Liver (tissue), 9 donors: ENCODE results near the gene ANAPC5. TPM values are rescaled to one million over a fixed set of nuclear protein-coding genes. Genes with fewer than 3 reads are reported as not detected.

Experiments used
- DNase-seq: peaks from one replicate; pipeline ENCODE4 v3.0.0-alpha.2; 2017; ENCODE audit warnings: low spot score
- H3K27ac ChIP-seq, 2 donors: one replicate each; pipeline ENCODE4 v1.7.0; 2013; ENCODE audit warnings: inconsistent platforms in 2 of 2, low read length in 2 of 2, control low read depth in 1 of 2, low read depth in 1 of 2, mild to moderate bottlenecking in 1 of 2
- H3K27me3 ChIP-seq, 4 donors: one replicate each; pipeline versions ENCODE4 v1.6.1 to v1.7.0; 2013; ENCODE audit warnings: low read length in 3 of 4, inconsistent platforms in 1 of 4, mild to moderate bottlenecking in 1 of 4, moderate library complexity in 1 of 4; ENCODE audit not compliant: control insufficient read depth in 4 of 4, insufficient read depth in 4 of 4
- H3K36me3 ChIP-seq, 4 donors: one replicate each; pipeline versions ENCODE4 v1.6.1 to v1.7.0; 2013; ENCODE audit warnings: low read length in 3 of 4, mild to moderate bottlenecking in 3 of 4, low read depth in 1 of 4, moderate library complexity in 1 of 4; ENCODE audit not compliant: control insufficient read depth in 4 of 4, insufficient read depth in 3 of 4
- H3K4me1 ChIP-seq, 4 donors: one replicate each; pipeline versions ENCODE4 v1.6.1 to v1.7.0; 2013; ENCODE audit warnings: low read length in 3 of 4, mild to moderate bottlenecking in 3 of 4, moderate library complexity in 1 of 4; ENCODE audit not compliant: control insufficient read depth in 4 of 4, insufficient read depth in 4 of 4
- H3K4me3 ChIP-seq, 3 donors: one replicate each; pipeline versions ENCODE4 v1.6.1 to v1.7.0; 2013; ENCODE audit warnings: low read length in 3 of 3, control low read depth in 1 of 3, low read depth in 1 of 3, mild to moderate bottlenecking in 1 of 3
- H3K9ac ChIP-seq, 2 donors: one replicate each; pipeline ENCODE4 v1.7.0; 2013; ENCODE audit warnings: low read length in 2 of 2, mild to moderate bottlenecking in 2 of 2, moderate library complexity in 2 of 2, control low read depth in 1 of 2, low read depth in 1 of 2
- H3K9me3 ChIP-seq, 4 donors: one replicate each; pipeline versions ENCODE4 v1.6.1 to v1.7.0; 2013; ENCODE audit warnings: low read length in 3 of 4; ENCODE audit not compliant: control insufficient read depth in 4 of 4
- EGR1 ChIP-seq, 2 donors: IDR thresholded peaks; 2 replicates each; pipeline ENCODE4 v1.6.1; 2016 to 2018; ENCODE audit warnings: antibody characterized with exemption in 2 of 2, low read depth in 2 of 2
- FOXA1 ChIP-seq: IDR thresholded peaks from 2 replicates; pipeline ENCODE4 v1.6.1; 2016; ENCODE audit warnings: antibody characterized with exemption
- FOXA2 ChIP-seq: IDR thresholded peaks from 2 replicates; pipeline ENCODE4 v1.6.1; 2016; ENCODE audit warnings: antibody characterized with exemption
- GABPA ChIP-seq, 2 donors: IDR thresholded peaks in 1 of 2; conservative IDR thresholded peaks in 1 of 2; 2 replicates each; pipeline ENCODE4 v1.6.1; 2016; ENCODE audit warnings: antibody characterized with exemption in 2 of 2, mild to moderate bottlenecking in 1 of 2, moderate library complexity in 1 of 2
- HNF4A ChIP-seq, 2 donors: conservative IDR thresholded peaks; 2 replicates each; pipeline ENCODE4 v1.6.1; 2016; ENCODE audit warnings: antibody characterized with exemption in 2 of 2, mild to moderate bottlenecking in 2 of 2
- HNF4G ChIP-seq: IDR thresholded peaks from 2 replicates; pipeline ENCODE4 v1.6.1; 2016; ENCODE audit warnings: antibody characterized with exemption
- JUND ChIP-seq, 2 donors: IDR thresholded peaks; 2 replicates each; pipeline ENCODE4 v1.6.1; 2016; ENCODE audit warnings: antibody characterized with exemption in 2 of 2
- MAX ChIP-seq: IDR thresholded peaks from 2 replicates; pipeline ENCODE4 v1.6.1; 2016; ENCODE audit warnings: antibody characterized with exemption
- NR2F2 ChIP-seq: IDR thresholded peaks from 2 replicates; pipeline ENCODE4 v1.6.1; 2016; ENCODE audit warnings: antibody characterized with exemption
- RAD21 ChIP-seq, 2 donors: IDR thresholded peaks; 2 replicates each; pipeline ENCODE4 v1.6.1; 2016; ENCODE audit warnings: antibody characterized with exemption in 2 of 2, mild to moderate bottlenecking in 2 of 2
- RXRA ChIP-seq, 2 donors: IDR thresholded peaks; 2 replicates each; pipeline ENCODE4 v1.6.1; 2017 to 2018; ENCODE audit warnings: antibody characterized with exemption in 2 of 2, mild to moderate bottlenecking in 1 of 2
- SP1 ChIP-seq: IDR thresholded peaks from 2 replicates; pipeline ENCODE4 v1.6.1; 2018; ENCODE audit warnings: antibody characterized with exemption, mild to moderate bottlenecking
- TAF1 ChIP-seq: conservative IDR thresholded peaks from 2 replicates; pipeline ENCODE4 v1.6.1; 2016; ENCODE audit warnings: antibody characterized with exemption, mild to moderate bottlenecking
- YY1 ChIP-seq: IDR thresholded peaks from 2 replicates; pipeline ENCODE4 v1.6.1; 2016; ENCODE audit warnings: antibody characterized with exemption, mild to moderate bottlenecking
- WGBS: extraction: QIAGEN DNeasy Blood & Tissue Kit; methylation state at CpG from one replicate; pipeline ENCODE4 v1.1.7; 2013; 5-methylcytosine and 5-hydroxymethylcytosine counted together
- polyA plus RNA-seq, 2 donors: library from polyadenylated mRNA; stranded (reverse) in 1 of 2; unstranded in 1 of 2; fragments of 200-250 nt in 1 of 2; fragments of >200 nt in 1 of 2; fragmentation: Nextera tagmentation in 1 of 2; extraction: Ambion mirVana in 1 of 2; gene quantifications; one replicate each; pipeline versions ENCODE4 v1.2.1 to v1.2.3, GENCODE V29; 2013 to 2015
- total RNA-seq, 2 donors: library from RNA; depleted of rRNA; stranded (reverse); fragments of >200 nt; gene quantifications; one replicate each; pipeline ENCODE4 v1.2.3, GENCODE V29; 2014
- TF ChIP-seq, protein P1 (sequence below): fragments of 150-350 bp; IDR thresholded peaks from 2 replicates; pipeline ENCODE4 v1.5.1; 2017; ENCODE audit warnings: improper control_type of control experiment, low read depth, low read length; ENCODE audit not compliant: missing input control
- TF ChIP-seq, protein P2 (sequence below): IDR thresholded peaks from 2 replicates; pipeline ENCODE4 v1.6.1; 2016; ENCODE audit warnings: antibody characterized with exemption
- TF ChIP-seq, protein P3 (sequence below): IDR thresholded peaks from 2 replicates; pipeline ENCODE4 v1.6.1; 2016; ENCODE audit warnings: antibody characterized with exemption
- TF ChIP-seq, protein P4 (sequence below): IDR thresholded peaks from 2 replicates; pipeline ENCODE4 v1.6.1; 2016; ENCODE audit warnings: antibody characterized with exemption, mild to moderate bottlenecking
- donor health status: healthy.
- donor health status: healthy.
- donor health status: healthy.
- donor health status: healthy.
- donor health status: healthy.

The ANAPC5 gene
- total and polyA plus RNA-seq, 4 donors: 44.1 to 111 (median 62.2) TPM

- TF ChIP-seq, protein P1, sequence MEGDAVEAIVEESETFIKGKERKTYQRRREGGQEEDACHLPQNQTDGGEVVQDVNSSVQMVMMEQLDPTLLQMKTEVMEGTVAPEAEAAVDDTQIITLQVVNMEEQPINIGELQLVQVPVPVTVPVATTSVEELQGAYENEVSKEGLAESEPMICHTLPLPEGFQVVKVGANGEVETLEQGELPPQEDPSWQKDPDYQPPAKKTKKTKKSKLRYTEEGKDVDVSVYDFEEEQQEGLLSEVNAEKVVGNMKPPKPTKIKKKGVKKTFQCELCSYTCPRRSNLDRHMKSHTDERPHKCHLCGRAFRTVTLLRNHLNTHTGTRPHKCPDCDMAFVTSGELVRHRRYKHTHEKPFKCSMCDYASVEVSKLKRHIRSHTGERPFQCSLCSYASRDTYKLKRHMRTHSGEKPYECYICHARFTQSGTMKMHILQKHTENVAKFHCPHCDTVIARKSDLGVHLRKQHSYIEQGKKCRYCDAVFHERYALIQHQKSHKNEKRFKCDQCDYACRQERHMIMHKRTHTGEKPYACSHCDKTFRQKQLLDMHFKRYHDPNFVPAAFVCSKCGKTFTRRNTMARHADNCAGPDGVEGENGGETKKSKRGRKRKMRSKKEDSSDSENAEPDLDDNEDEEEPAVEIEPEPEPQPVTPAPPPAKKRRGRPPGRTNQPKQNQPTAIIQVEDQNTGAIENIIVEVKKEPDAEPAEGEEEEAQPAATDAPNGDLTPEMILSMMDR: no peak
Measured at GRCh38 chr12:121344506-121344905, 7.7 kb downstream of the ANAPC5 start (continued).

GRCh38 chr12:121337416-121337815 lies 14.8 kb downstream of the ANAPC5 start:
- peaks cover 6 to 45% (median 25%) of the 10 kb centered on the region in 4 donors for H3K36me3 ChIP-seq
- H3K9me3 ChIP-seq: no peaks in the 10 kb centered on the region
- no peaks in the 10 kb centered on the region for H3K27me3 ChIP-seq
- H3K27ac ChIP-seq: no peak overlapping the region
- no peak for DNase-seq
- no peak for TF ChIP-seq EGR1 (IDR thresholded peaks at IDR 0.05; ENCODE audit: low read depth in 2 of 2)
- no peak for TF ChIP-seq FOXA2
- no peak for TF ChIP-seq RXRA (IDR thresholded peaks at IDR 0.05)
- no peak for TF ChIP-seq FOXA1
- TF ChIP-seq, protein P2, sequence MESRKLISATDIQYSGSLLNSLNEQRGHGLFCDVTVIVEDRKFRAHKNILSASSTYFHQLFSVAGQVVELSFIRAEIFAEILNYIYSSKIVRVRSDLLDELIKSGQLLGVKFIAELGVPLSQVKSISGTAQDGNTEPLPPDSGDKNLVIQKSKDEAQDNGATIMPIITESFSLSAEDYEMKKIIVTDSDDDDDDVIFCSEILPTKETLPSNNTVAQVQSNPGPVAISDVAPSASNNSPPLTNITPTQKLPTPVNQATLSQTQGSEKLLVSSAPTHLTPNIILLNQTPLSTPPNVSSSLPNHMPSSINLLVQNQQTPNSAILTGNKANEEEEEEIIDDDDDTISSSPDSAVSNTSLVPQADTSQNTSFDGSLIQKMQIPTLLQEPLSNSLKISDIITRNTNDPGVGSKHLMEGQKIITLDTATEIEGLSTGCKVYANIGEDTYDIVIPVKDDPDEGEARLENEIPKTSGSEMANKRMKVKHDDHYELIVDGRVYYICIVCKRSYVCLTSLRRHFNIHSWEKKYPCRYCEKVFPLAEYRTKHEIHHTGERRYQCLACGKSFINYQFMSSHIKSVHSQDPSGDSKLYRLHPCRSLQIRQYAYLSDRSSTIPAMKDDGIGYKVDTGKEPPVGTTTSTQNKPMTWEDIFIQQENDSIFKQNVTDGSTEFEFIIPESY: no peak
- TF ChIP-seq SP1: no peak
- TF ChIP-seq, protein P3, sequence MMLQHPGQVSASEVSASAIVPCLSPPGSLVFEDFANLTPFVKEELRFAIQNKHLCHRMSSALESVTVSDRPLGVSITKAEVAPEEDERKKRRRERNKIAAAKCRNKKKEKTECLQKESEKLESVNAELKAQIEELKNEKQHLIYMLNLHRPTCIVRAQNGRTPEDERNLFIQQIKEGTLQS: no peak
- TF ChIP-seq YY1: no peak
- no peak for TF ChIP-seq HNF4G
- TF ChIP-seq, protein P1: no peak
- no peak for TF ChIP-seq TAF1
- no peak for TF ChIP-seq JUND (IDR thresholded peaks at IDR 0.05)
- TF ChIP-seq GABPA (IDR thresholded peaks at IDR 0.05 in 1 of 2, conservative IDR thresholded peaks at IDR 0.05 in 1 of 2): no peak
- TF ChIP-seq HNF4A (conservative IDR thresholded peaks at IDR 0.05): no peak
- no peak for TF ChIP-seq RAD21 (IDR thresholded peaks at IDR 0.05)
- TF ChIP-seq NR2F2: no peak
- TF ChIP-seq MAX: no peak
- TF ChIP-seq, protein P4, sequence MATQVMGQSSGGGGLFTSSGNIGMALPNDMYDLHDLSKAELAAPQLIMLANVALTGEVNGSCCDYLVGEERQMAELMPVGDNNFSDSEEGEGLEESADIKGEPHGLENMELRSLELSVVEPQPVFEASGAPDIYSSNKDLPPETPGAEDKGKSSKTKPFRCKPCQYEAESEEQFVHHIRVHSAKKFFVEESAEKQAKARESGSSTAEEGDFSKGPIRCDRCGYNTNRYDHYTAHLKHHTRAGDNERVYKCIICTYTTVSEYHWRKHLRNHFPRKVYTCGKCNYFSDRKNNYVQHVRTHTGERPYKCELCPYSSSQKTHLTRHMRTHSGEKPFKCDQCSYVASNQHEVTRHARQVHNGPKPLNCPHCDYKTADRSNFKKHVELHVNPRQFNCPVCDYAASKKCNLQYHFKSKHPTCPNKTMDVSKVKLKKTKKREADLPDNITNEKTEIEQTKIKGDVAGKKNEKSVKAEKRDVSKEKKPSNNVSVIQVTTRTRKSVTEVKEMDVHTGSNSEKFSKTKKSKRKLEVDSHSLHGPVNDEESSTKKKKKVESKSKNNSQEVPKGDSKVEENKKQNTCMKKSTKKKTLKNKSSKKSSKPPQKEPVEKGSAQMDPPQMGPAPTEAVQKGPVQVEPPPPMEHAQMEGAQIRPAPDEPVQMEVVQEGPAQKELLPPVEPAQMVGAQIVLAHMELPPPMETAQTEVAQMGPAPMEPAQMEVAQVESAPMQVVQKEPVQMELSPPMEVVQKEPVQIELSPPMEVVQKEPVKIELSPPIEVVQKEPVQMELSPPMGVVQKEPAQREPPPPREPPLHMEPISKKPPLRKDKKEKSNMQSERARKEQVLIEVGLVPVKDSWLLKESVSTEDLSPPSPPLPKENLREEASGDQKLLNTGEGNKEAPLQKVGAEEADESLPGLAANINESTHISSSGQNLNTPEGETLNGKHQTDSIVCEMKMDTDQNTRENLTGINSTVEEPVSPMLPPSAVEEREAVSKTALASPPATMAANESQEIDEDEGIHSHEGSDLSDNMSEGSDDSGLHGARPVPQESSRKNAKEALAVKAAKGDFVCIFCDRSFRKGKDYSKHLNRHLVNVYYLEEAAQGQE: no peak
- no peaks in the 10 kb centered on the region for H3K4me1 ChIP-seq
- no peak overlapping the region for H3K4me3 ChIP-seq
- 98% methylated on average over 4 of the region's 4 CpGs for WGBS
- no peak overlapping the region for H3K9ac ChIP-seq
